Activated naive CD4-positive, alpha-beta T cell treated with anti-CD3 and anti-CD28 coated beads, Interleukin-2, amount 50 U/mL, for 72 hours (primary cell): ENCODE data around the gene MRPL58. TPM values are rescaled to one million over a fixed set of nuclear protein-coding genes. Genes with fewer than 3 reads are reported as not detected.
"Not testable (repeated sequence)": the region's sequence is repeated elsewhere in the genome, so short reads cannot be mapped to it uniquely, and the experiment has no call there.

Source experiments
- ATAC-seq, 2 donors: fragments of 150-1000 bp; cut with Tn5 transposase; 2 replicates each; pipeline ENCODE4 v1.10.0; 2021; ENCODE audit warnings: mild to moderate bottlenecking in 2 of 2, moderate library complexity in 2 of 2
- DNase-seq, 2 donors: peaks; one replicate each; pipeline ENCODE4 v3.0.0; 2021 to 2022; ENCODE audit warnings: low spot score in 2 of 2
- H3K27ac Mint-ChIP-seq, 2 donors: one replicate each; pipeline ENCODE4 v1.8.0; 2022; ENCODE audit warnings: mild to moderate bottlenecking in 2 of 2, mixed read lengths in 2 of 2
- H3K36me3 Mint-ChIP-seq, 2 donors: one replicate each; pipeline ENCODE4 v1.8.0; 2022; ENCODE audit warnings: mixed read lengths in 2 of 2
- H3K9me3 Mint-ChIP-seq, 2 donors: one replicate each; pipeline ENCODE4 v1.8.0; 2022; ENCODE audit warnings: mixed read lengths in 2 of 2
- total RNA-seq, 2 donors: library from RNA; stranded (reverse); gene quantifications; one replicate each; pipeline ENCODE4 v1.2.3, GENCODE V29; 2022

The MRPL58 gene
- total RNA-seq, 2 donors from 2014 or later, result 29.8 to 48.1 TPM

DNA sequence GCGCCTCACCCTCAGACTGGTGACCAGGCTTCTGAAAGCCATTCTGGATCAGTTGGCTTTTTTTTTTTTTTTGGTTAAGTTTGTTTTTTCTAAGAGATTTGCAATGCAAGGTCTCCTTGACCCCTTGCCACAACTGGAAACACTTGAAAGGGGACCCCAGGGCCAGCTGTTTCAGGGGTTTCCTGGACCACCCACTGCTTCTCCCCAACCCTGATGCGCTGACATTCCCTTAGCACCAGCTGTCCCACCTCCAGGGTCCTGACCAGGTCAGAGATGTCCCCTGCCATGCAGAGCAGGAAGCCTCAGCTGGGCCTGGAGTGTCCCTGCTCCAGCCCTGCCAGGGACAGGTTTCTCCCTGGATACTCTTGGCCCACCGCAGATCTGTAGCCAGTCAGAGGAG lies 8.1 kb upstream of the MRPL58 start:
- no peaks in the 10 kb centered on the region for H3K9me3 Mint-ChIP-seq
- no peak overlapping the region for H3K27ac Mint-ChIP-seq
- DNase-seq (no peak), ATAC-seq (no peak)
- no peaks in the 10 kb centered on the region for H3K36me3 Mint-ChIP-seq

DNA sequence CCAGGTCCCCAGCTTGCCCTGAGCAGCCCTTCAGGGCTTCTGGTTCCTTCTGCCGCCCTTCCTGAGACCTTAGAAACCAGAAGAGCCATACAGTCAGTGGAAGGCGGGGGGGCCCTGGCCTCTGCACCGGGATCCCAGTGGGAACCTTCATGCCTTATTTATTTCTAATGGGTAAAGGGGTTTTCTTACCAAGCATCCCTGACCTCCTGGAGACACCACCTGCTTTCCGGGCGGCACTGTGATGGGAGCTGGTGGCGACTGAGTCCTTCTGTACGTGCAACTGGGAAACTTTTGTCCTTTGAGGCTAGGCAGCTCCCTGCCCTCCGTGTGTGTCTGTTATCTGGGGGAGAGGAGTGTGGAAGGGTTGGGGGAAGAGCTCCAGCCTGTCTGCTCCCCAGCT lies 7.2 kb upstream of the MRPL58 start:
- ATAC-seq, result no peak
- Mint-ChIP-seq H3K36me3 (no peaks in the 10 kb centered on the region), H3K27ac (peak overlapping the region in 1 of 2 donors; percentile 4)

GRCh38 chr17:75006084-75006483 lies 6.4 kb upstream of the MRPL58 start:
- not testable (repeated sequence) for H3K9me3 Mint-ChIP-seq, H3K36me3 Mint-ChIP-seq, DNase-seq, ATAC-seq
- peak overlapping the region; percentile 22 to 29 for H3K27ac Mint-ChIP-seq

More for the DNA sequence above, 7.2 kb upstream of the MRPL58 start:
- H3K9me3 Mint-ChIP-seq, result no peaks in the 10 kb centered on the region
- no peak for DNase-seq

DNA sequence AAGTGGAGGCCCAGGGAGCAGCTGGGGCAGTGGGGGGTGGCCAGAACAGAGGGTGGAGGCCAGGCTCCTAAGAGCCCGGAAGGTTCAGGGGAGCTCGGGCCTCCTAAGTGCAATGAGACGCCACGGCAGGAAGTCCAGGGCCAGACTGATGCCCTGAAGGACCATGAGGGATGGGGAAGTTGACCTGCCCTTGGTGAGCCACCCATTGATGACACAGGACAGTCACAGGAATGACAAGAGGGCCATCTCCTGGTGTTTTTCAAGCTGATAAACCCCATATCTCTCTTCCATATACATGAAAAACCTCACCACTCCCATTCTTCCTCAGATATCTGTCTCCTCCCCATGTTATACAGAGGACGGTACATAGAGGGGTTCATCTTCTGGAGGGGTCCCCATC lies 5.8 kb upstream of the MRPL58 start:
- no peak for ATAC-seq
- H3K9me3 Mint-ChIP-seq, result no peaks in the 10 kb centered on the region
- no peak for DNase-seq
- H3K27ac Mint-ChIP-seq, result peak overlapping the region in 1 of 2 donors; percentile 17
- H3K36me3 Mint-ChIP-seq, result no peaks in the 10 kb centered on the region

- no peaks in the 10 kb centered on the region for H3K9me3 Mint-ChIP-seq
- H3K36me3 Mint-ChIP-seq, result peaks cover 0 to 7% of the 10 kb centered on the region in 2 donors
- ATAC-seq (no peak), DNase-seq (no peak)
- no peak overlapping the region for H3K27ac Mint-ChIP-seq
Measured at GRCh38 chr17:75008373-75008772, 4.1 kb upstream of the MRPL58 start.

GRCh38 chr17:75009139-75009724 lies 3.2 kb upstream of the MRPL58 start:
- H3K36me3 Mint-ChIP-seq, result peaks cover 0 to 12% of the 10 kb centered on the region in 2 donors

GRCh38 chr17:75010683-75011400 lies 1.6 kb upstream of the MRPL58 start:
- peaks cover 0 to 12% of the 10 kb centered on the region in 2 donors for H3K36me3 Mint-ChIP-seq
- peak overlapping the region; percentile 32 to 91 for H3K27ac Mint-ChIP-seq
- DNase-seq (peak in 1 of 2 donors; percentile 18), ATAC-seq (peak; percentile 35 to 46)
- no peaks in the 10 kb centered on the region for H3K9me3 Mint-ChIP-seq

More at GRCh38 chr17:75009139-75009724, 3.2 kb upstream of the MRPL58 start:
- H3K27ac Mint-ChIP-seq, result peak overlapping the region in 1 of 2 donors; percentile 39
- ATAC-seq (no peak), DNase-seq (no peak)
- no peaks in the 10 kb centered on the region for H3K9me3 Mint-ChIP-seq

DNA sequence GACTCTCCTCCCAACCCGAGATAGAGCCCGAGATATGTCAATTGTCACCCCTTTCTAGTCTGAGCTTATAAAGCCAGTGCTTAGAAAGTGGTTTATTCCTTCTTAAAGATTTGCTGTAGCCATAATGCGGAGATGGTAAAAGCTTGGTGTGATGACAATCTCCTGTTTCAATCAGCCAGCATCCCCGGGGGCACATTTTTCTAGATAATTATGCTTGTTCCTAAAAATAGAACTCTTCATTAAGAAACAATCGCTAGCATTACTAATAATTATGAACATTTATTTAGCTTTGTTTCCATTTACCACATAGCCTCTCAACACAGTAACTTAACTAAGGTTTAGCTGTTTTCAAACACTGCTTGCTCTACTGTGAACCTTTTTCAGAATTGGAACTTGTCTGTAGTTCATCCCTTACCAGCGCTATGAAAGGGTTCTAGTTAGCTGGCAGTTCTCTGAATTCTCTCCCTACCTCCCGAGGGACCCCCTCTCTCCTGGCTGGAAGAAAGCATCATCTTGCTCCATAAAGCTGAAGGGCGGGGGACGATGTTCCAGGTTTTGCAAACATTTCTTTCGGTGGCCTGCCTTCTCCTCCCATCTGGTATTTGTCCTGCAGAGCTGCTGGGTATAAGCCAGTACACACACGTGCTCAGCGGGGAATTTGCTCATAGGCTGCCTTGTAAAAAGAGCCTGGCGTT lies 922 bp upstream of the MRPL58 start:
- H3K36me3 Mint-ChIP-seq, result peaks cover 0 to 12% of the 10 kb centered on the region in 2 donors
- peak overlapping the region; percentile 91 to 96 for H3K27ac Mint-ChIP-seq
- no peak for ATAC-seq
- H3K9me3 Mint-ChIP-seq, result no peaks in the 10 kb centered on the region
- DNase-seq, result no peak

- H3K9me3 Mint-ChIP-seq, result no peaks in the 10 kb centered on the region
- H3K36me3 Mint-ChIP-seq, result peaks cover 0 to 12% of the 10 kb centered on the region in 2 donors
- peak overlapping the region; percentile 91 to 96 for H3K27ac Mint-ChIP-seq
- DNase-seq (no peak), ATAC-seq (no peak)
Measured at GRCh38 chr17:75012096-75012345, 449 bp upstream of the MRPL58 start.

- DNase-seq, result no peak
- Mint-ChIP-seq H3K36me3 (peaks cover 0 to 12% of the 10 kb centered on the region in 2 donors), H3K27ac (peak overlapping the region; percentile 70 to 91), H3K9me3 (no peaks in the 10 kb centered on the region)
- no peak for ATAC-seq
Measured at GRCh38 chr17:75013092-75013559, 656 bp downstream of the MRPL58 start.

DNA sequence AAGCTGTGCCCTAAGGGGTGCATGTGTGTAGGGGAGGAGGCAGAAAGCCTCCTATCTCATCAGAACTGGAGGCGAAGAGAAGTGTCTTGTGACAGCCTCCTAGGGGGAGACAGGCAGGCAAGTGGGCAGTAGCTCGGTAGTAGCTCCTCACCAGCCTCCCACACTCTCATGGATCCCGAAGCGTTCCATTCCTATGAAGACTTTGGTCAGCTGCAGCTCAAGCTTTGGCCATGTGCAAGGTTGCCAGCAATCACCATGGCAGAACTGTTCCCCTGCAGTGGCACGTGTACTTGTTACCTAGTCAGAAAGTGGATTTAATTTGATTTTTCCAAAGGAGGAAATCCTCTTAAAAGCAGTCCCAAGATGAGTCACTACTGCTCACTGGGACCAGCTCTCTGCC lies 6.7 kb downstream of the MRPL58 start:
- no peaks in the 10 kb centered on the region for H3K9me3 Mint-ChIP-seq
- DNase-seq, result no peak
- ATAC-seq, result no peak
- H3K36me3 Mint-ChIP-seq, result peaks cover 5 to 6% of the 10 kb centered on the region in 2 donors
- no peak overlapping the region for H3K27ac Mint-ChIP-seq

DNA sequence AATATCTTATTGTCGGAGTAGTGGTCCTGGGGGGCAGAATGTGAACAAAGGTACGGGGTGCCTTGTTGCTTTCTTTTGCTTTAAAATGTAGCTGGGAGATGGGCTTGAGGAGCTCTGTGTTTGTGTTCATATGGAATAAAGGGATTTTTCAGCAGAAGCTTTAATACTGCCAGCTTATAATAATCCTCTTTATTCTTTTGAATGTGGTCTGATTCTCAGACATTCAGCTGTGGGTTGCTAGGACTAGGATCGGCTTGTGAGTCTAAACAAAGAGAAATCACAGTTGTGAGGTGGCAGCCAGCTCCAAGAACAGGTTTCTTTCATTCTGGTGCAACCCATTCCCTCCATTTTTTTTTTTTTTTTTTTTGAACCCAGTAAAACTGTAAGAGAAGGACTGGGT lies 7.2 kb downstream of the MRPL58 start:
- Mint-ChIP-seq H3K9me3 (no peaks in the 10 kb centered on the region), H3K36me3 (peaks cover 5 to 10% of the 10 kb centered on the region in 2 donors), H3K27ac (no peak overlapping the region)
- ATAC-seq (no peak), DNase-seq (no peak)

DNA sequence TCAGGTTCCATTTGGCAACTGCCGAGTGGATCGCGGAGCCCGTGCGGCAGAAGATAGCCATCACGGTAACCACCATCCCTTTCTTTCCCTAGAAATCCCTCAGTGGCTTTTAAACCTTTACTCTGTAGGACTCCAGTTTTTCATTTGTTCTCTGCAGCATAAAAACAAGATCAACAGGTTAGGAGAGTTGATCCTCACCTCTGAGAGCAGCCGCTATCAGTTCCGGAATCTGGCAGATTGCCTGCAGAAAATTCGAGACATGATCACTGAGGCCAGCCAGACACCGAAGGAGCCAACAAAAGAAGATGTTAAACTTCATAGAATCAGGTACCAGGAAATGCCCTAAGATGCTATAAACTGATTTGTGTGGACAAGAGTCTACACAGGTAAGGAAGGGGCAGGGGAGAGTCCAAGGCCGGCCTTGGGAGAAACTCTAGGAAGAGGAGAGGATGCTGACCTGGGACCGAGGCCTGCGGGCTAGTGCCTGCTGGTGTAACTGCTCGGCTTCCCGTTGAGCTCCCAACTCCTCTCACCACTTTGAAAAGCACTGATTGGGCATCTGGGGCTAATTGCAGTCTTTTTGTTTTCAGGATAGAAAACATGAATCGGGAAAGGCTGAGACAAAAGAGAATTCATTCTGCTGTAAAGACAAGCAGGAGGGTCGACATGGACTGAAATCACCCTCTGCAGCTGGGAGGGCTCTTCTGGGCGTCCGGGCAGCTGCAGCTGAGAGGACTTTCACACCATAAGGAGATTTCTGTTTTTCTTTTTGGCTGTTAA lies 8.1 kb downstream of the MRPL58 start:
- peaks cover 5 to 18% of the 10 kb centered on the region in 2 donors for H3K36me3 Mint-ChIP-seq
- H3K9me3 Mint-ChIP-seq, result no peaks in the 10 kb centered on the region
- no peak overlapping the region for H3K27ac Mint-ChIP-seq
- no peak for DNase-seq
- ATAC-seq, result no peak

- peaks cover 5 to 18% of the 10 kb centered on the region in 2 donors for H3K36me3 Mint-ChIP-seq
- no peak overlapping the region for H3K27ac Mint-ChIP-seq
Measured at GRCh38 chr17:75024686-75025397, 12.4 kb downstream of the MRPL58 start.

DNA sequence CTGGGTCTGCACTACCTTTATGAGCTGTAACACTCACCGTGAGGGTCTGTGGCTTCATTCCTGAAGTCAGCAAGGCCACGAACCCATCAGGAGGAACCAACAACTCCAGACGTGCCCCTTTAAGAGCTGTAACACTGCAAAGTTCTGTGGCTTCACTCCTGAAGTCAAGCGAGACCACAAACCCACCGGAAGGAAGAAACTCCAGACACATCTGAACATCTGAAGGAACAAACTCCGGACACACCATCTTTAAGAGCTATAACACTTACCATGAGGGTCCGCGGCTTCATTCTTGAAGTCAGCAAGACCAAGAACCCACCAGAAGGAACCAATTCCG lies 12.9 kb downstream of the MRPL58 start:
- not testable (repeated sequence) for H3K9me3 Mint-ChIP-seq, H3K27ac Mint-ChIP-seq
- peak in 1 of 2 donors; percentile 28 for ATAC-seq

More at GRCh38 chr17:75024686-75025397, 12.4 kb downstream of the MRPL58 start:
- H3K9me3 Mint-ChIP-seq, result no peaks in the 10 kb centered on the region
- ATAC-seq (peak; percentile 54 to 57), DNase-seq (no peak)

GRCh38 chr17:75026650-75027049 lies 14.2 kb downstream of the MRPL58 start:
- not testable (repeated sequence) for H3K9me3 Mint-ChIP-seq, ATAC-seq, DNase-seq, H3K27ac Mint-ChIP-seq
- peaks cover 0 to 12% of the 10 kb centered on the region in 2 donors for H3K36me3 Mint-ChIP-seq

More for the DNA sequence above, 12.9 kb downstream of the MRPL58 start:
- peaks cover 5 to 18% of the 10 kb centered on the region in 2 donors for H3K36me3 Mint-ChIP-seq
- DNase-seq, result not testable (repeated sequence)
